Peyer's patch (tissue), 4 donors: Measurements from ENCODE around the gene KLHL30. TPM values are rescaled to one million over a fixed set of nuclear protein-coding genes. Genes with fewer than 3 reads are reported as not detected.
A peak's percentile ranks its signal among the peaks of the same experiment; 100 is the strongest.

Source experiments
- DNase-seq, 3 donors: peaks; one replicate each; pipeline ENCODE4 v3.0.0-alpha.2; 2017 to 2019
- H3K27ac ChIP-seq, 4 donors: fragments of 200-600 bp; sonication (generic); one replicate each; pipeline ENCODE4 v1.5.1; 2016 to 2019
- H3K27me3 ChIP-seq, 2 donors: fragments of 200-600 bp; sonication (generic); one replicate each; pipeline ENCODE4 v1.5.1; 2019
- H3K36me3 ChIP-seq, 3 donors: fragments of 200-600 bp; sonication (generic); one replicate each; pipeline ENCODE4 v1.5.1; 2016 to 2019
- H3K4me1 ChIP-seq, 4 donors: fragments of 200-600 bp; sonication (generic); one replicate each; pipeline ENCODE4 v1.5.1; 2016 to 2019
- H3K4me3 ChIP-seq, 4 donors: fragments of 200-600 bp; sonication (generic); 1 replicate in 3 of 4; 2 replicates in 1 of 4; pipeline ENCODE4 v1.5.1; 2016 to 2019; ENCODE audit warnings: mild to moderate bottlenecking in 1 of 4
- H3K9me3 ChIP-seq, 4 donors: fragments of 200-600 bp; sonication (generic); one replicate each; pipeline ENCODE4 v1.5.1; 2016 to 2019; ENCODE audit warnings: mild to moderate bottlenecking in 1 of 4
- POLR2A ChIP-seq, 2 donors: fragments of 450-650 bp; IDR thresholded peaks; one replicate each; pipeline ENCODE4 v1.5.1; 2017; ENCODE audit warnings: antibody characterized with exemption in 2 of 2, mild to moderate bottlenecking in 2 of 2, moderate library complexity in 2 of 2
- total RNA-seq, 4 donors: library from RNA; depleted of rRNA; stranded (reverse); fragments of >200 nt; gene quantifications; one replicate each; pipeline ENCODE4 v1.1.0, GENCODE V29; 2016
- TF ChIP-seq, protein P1 (sequence below), 6 experiments: fragments of 450-650 bp in 4 of 6; fragments of 200-600 bp in 2 of 6; sonication (generic) in 1 of 6; IDR thresholded peaks; one replicate each; pipeline ENCODE4 v1.5.1; 2017 to 2019; ENCODE audit warnings: antibody characterized with exemption in 6 of 6, mild to moderate bottlenecking in 3 of 6, moderate library complexity in 1 of 6

KLHL30 gene
- total RNA-seq, 4 donors from 2014 or later, result 0.27 to 0.28 TPM; not detected in 2

DNA sequence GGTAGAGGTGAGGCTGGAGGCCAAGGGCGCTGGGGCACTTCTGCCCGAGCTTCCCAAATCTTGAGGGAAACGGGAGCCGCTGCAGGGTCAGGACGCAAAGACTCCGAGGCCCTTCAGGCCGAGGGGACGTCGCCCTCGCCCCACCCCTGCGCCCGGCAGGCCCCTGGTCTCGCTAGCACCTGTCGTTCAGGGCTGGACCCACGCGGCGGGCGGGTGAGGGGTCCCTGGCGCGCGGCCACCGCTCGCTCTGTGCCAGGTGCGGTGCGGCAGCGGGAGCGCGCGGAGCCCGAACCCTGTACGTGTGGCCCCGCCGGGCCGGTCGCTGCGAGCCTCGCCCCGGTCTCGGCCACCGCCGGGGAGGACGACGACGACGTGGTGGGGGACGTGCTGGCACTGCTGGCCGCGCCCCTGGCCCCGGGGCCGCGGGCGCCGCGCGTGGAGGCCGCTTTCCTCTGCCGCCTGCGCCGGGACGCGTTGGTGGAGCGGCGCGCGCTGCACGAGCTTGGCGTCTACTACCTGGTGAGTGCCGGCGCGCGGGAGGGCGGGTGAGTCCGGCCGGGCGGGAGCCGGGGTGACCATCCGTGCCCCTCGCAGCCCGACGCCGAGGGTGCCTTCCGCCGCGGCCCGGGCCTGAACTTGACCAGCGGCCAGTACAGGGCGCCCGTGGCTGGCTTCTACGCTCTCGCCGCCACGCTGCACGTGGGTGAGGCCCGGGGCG, 25.2 kb downstream of the KLHL30 start:
- Histone ChIP-seq H3K4me3 (peak overlapping the region in 2 of 4 donors; percentile 25 to 29), H3K27ac (no peak overlapping the region), H3K9me3 (no peaks in the 10 kb centered on the region), H3K4me1 (peaks cover 0 to 27% (median 12%) of the 10 kb centered on the region in 4 donors), H3K27me3 (peaks cover 0 to 17% of the 10 kb centered on the region in 2 donors), H3K36me3 (peaks cover 0 to under 1% (median 0%) of the 10 kb centered on the region in 3 donors)
- peak in 1 of 3 donors; percentile 47 for DNase-seq
- TF ChIP-seq, protein P1, sequence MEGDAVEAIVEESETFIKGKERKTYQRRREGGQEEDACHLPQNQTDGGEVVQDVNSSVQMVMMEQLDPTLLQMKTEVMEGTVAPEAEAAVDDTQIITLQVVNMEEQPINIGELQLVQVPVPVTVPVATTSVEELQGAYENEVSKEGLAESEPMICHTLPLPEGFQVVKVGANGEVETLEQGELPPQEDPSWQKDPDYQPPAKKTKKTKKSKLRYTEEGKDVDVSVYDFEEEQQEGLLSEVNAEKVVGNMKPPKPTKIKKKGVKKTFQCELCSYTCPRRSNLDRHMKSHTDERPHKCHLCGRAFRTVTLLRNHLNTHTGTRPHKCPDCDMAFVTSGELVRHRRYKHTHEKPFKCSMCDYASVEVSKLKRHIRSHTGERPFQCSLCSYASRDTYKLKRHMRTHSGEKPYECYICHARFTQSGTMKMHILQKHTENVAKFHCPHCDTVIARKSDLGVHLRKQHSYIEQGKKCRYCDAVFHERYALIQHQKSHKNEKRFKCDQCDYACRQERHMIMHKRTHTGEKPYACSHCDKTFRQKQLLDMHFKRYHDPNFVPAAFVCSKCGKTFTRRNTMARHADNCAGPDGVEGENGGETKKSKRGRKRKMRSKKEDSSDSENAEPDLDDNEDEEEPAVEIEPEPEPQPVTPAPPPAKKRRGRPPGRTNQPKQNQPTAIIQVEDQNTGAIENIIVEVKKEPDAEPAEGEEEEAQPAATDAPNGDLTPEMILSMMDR (IDR thresholded peaks at IDR 0.05), result no peak
- no peak for TF ChIP-seq POLR2A (IDR thresholded peaks at IDR 0.05)

DNA sequence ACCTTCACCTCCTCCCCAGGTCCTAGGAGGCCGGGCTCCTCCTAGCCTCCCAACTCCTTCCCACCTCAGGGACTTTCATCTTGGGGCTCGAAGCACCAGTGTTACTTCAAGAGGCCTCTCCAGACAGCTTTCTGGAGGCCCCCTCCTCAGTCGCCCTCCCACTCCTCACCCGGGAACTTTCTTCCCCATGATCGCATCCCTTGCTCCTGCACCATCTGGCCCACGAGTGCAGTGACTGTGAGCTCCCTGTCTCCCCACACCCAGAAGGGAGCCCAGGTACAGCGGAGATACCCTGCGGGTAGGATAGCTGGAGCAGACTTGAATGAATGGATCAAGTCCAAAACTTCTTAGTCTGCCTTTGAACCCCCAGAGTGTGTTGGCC, 26.4 kb downstream of the KLHL30 start:
- Histone ChIP-seq H3K4me3 (no peak overlapping the region), H3K27ac (no peak overlapping the region), H3K4me1 (peaks cover 0 to 23% (median 8%) of the 10 kb centered on the region in 4 donors), H3K36me3 (peaks cover 0 to 13% (median 0%) of the 10 kb centered on the region in 3 donors), H3K27me3 (peaks cover 0 to 16% of the 10 kb centered on the region in 2 donors), H3K9me3 (no peaks in the 10 kb centered on the region)
- TF ChIP-seq, protein P1 (IDR thresholded peaks at IDR 0.05), result no peak
- TF ChIP-seq POLR2A (IDR thresholded peaks at IDR 0.05), result no peak
- no peak for DNase-seq

DNA sequence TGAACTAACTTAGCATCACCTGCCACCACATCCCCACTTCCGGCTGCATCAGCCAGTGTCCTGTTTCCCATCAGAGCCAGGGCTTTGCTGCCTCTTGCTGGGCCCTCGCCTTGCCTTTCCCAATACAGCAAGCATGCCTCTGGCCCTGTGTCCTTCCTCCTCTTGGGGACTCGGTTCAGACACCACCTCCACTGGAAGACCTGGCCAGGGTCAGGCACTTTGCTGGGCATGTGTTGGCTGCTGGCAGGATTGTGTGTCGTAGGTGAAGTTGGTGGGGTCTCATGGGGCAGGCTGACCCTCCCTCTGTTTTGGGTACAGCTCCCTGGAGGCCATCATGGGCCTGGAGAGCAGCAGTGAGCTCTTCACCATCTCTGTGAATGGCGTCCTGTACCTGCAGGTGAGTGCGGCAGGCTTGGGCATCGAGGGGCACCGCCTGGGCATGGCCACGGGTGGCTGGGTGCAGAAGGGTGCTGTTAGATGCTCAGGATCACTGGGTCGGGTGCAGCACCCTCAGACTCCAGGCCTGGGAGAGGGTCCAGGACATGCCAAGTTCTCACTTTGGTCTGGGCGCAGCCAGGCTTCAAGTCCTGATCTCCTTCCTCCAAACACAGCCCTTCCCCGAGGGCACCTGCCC, 26.9 kb downstream of the KLHL30 start:
- TF ChIP-seq POLR2A (IDR thresholded peaks at IDR 0.05), result no peak
- TF ChIP-seq, protein P1 (IDR thresholded peaks at IDR 0.05), result no peak
- Histone ChIP-seq H3K4me3 (no peak overlapping the region), H3K36me3 (peaks cover 0 to 18% (median 0%) of the 10 kb centered on the region in 3 donors), H3K27ac (no peak overlapping the region), H3K4me1 (peaks cover 0 to 20% (median 6%) of the 10 kb centered on the region in 4 donors), H3K27me3 (peaks cover 0 to 16% of the 10 kb centered on the region in 2 donors), H3K9me3 (no peaks in the 10 kb centered on the region)
- DNase-seq, result peak in 1 of 3 donors; percentile 38

DNA sequence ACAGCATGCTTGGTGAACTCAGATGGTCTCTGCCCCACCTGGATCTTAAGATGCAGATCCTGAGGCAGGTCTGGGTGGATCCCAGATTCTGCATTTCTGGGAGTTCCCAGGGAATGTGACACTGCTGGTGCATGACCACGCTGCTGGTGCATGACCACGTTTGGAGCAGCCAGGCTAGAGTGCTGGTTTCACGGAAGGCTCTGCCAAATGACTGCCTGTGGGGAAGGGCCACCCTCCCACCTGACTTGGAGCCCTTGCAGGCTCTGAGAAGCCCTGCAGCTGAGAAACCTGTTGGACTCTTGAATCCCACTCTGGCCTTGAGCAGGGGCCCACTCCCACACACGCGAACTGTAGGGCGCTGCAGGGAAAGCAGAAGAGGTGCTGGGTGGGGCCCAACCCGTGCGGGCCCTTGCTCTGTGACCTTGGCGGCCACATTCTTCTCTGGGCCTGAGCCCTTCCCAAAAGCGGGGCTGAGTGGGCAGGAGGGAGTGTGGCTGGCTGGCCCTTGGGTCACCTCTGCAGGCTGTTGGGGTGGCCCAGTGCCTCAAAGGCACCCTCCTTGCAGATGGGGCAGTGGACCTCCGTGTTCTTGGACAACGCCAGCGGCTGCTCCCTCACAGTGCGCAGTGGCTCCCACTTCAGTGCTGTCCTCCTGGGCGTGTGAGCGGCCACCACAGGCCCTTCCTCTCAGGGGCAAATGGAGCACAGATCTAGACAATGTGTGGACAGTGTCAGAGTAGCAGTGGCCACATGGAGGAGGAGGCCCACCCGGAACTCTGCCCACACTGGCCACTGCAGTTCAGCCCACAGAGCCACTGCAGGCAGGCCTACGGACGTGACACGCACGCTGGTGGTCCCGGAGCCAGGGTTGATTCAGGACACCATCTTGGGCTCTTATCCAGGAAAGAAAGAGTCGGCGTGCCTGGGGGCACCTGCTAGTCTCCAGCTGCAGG, 28.2 kb downstream of the KLHL30 start:
- Histone ChIP-seq H3K27ac (no peak overlapping the region), H3K4me1 (peaks cover 0 to 19% (median 4%) of the 10 kb centered on the region in 4 donors), H3K9me3 (no peaks in the 10 kb centered on the region), H3K4me3 (no peak overlapping the region), H3K27me3 (peaks cover 0 to 16% of the 10 kb centered on the region in 2 donors), H3K36me3 (peaks cover 0 to 25% (median 0%) of the 10 kb centered on the region in 3 donors)
- peak in 2 of 3 donors; percentile 42 to 46 for DNase-seq
- TF ChIP-seq POLR2A (IDR thresholded peaks at IDR 0.05), result no peak
- TF ChIP-seq, protein P1 (IDR thresholded peaks at IDR 0.05), result no peak

DNA sequence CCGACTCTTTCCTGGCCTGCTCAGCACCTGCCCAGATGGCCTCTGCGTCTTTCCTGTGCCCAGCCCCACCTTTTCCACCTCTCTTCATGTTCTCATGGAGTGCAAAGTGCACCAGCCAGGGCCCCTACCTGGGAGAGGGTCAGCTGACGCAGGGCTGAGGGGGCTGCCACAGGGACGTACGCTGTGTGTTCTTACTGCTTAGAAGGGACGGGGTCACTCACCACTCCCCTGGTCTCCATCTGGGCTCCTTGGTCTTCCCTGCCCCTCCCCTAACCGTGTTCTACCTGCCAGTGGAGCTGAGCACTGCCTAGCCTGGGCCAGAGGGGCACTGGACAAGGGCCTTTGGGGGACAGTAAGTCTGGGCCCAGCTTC, 28.9 kb downstream of the KLHL30 start:
- TF ChIP-seq, protein P1 (IDR thresholded peaks at IDR 0.05), result no peak
- no peak for TF ChIP-seq POLR2A (IDR thresholded peaks at IDR 0.05)
- H3K9me3 ChIP-seq, result no peaks in the 10 kb centered on the region
- DNase-seq, result peak in 2 of 3 donors; percentile 39 to 44
- peaks cover 0 to 19% (median 4%) of the 10 kb centered on the region in 4 donors for H3K4me1 ChIP-seq
- H3K4me3 ChIP-seq, result no peak overlapping the region
- peaks cover 0 to 16% of the 10 kb centered on the region in 2 donors for H3K27me3 ChIP-seq
- peaks cover 0 to 32% (median 0%) of the 10 kb centered on the region in 3 donors for H3K36me3 ChIP-seq
- H3K27ac ChIP-seq, result no peak overlapping the region
